PC-9 (cell line): ENCODE results near the gene MYH14.

Experiments used
- CTCF ChIP-seq: fragments of 200-600 bp; sonication (generic); conservative IDR thresholded peaks from 2 replicates; pipeline ENCODE4 v1.6.1; 2017; ENCODE audit warnings: mixed run types, antibody characterized with exemption, mild to moderate bottlenecking, moderate library complexity
- EZH2 ChIP-seq: fragments of 200-600 bp; sonication (generic); IDR thresholded peaks from 2 replicates; pipeline ENCODE4 v1.8.0; 2017; ENCODE audit warnings: antibody characterized with exemption, low read depth

- no peak for TF ChIP-seq CTCF
- no peak for TF ChIP-seq EZH2
Measured at GRCh38 chr19:50290011-50290410, 86.6 kb downstream of the MYH14 start.
